ENCODE results near the gene PRAME. TPM values are rescaled to one million over a fixed set of nuclear protein-coding genes. Genes with fewer than 3 reads are reported as not detected.

Gene PRAME
- total and polyA plus RNA-seq, 10 of the 15 experiments (the other 5 are each of a cell fraction or from before 2014, with no cell fraction given), result 0.40 to 2.5 (median 0.65) TPM

- Histone ChIP-seq H3K27me3 (replicated peaks in 1 of 2; ENCODE audit: control insufficient read depth in 2 of 2, insufficient read depth in 2 of 2, low read length in 1 of 2) (no peaks in the 10 kb centered on the region), H3K4me2 (ENCODE audit: control insufficient read depth, insufficient read depth) (no peak overlapping the region), H3K79me2 (ENCODE audit: control insufficient read depth, insufficient read depth, low read length) (no peaks in the 10 kb centered on the region), H3K4me3 (no peak overlapping the region), H3K27ac (ENCODE audit: control insufficient read depth, insufficient read depth) (no peak overlapping the region), H3K36me3 (ENCODE audit: control insufficient read depth in 2 of 2, insufficient read depth in 2 of 2, low read length in 1 of 2) (no peaks in the 10 kb centered on the region), H2AFZ (ENCODE audit: control insufficient read depth, low read depth, low read length) (no peak overlapping the region), H3K9me3 (replicated peaks; ENCODE audit: control insufficient read depth, insufficient read depth, low read length) (no peaks in the 10 kb centered on the region), H3K4me1 (ENCODE audit: control insufficient read depth, insufficient read depth, low read length) (no peaks in the 10 kb centered on the region), H4K20me1 (ENCODE audit: control insufficient read depth, insufficient read depth) (no peaks in the 10 kb centered on the region), H3K9ac (ENCODE audit: control insufficient read depth, insufficient read depth, low read length) (no peak overlapping the region)
- no peak for FAIRE-seq
- in situ Hi-C loops (cut with MboI) (no loop called here), intact Hi-C loops (cut with micrococcal nuclease; ENCODE audit: unreplicated experiment) (no loop called here)
- ATAC-seq, result no peak
- TF ChIP-seq HDAC2 (IDR thresholded peaks at IDR 0.05), result no peak
- TF ChIP-seq FOXM1 (IDR thresholded peaks at IDR 0.05; ENCODE audit: low read depth, low read length), result no peak
- TF ChIP-seq STAT1 (conservative IDR thresholded peaks at IDR 0.05), result no peak
- TF ChIP-seq SMARCA5 (IDR thresholded peaks at IDR 0.05), result no peak
- no peak for TF ChIP-seq SP1 (IDR thresholded peaks at IDR 0.05; ENCODE audit: low read depth, low read length)
- TF ChIP-seq SRF (IDR thresholded peaks at IDR 0.05; ENCODE audit: low read depth in 2 of 2, low read length in 2 of 2), result no peak
- TF ChIP-seq ZZZ3 (IDR thresholded peaks at IDR 0.05; ENCODE audit: control insufficient read depth, insufficient read length, low read depth), result no peak
- RAD21 ChIA-PET (ENCODE audit: unreplicated experiment), result interaction anchor here (1.2 kb wide), 1 partner anchor 18 kb away, joined by 3 read pairs; no protein-coding TSS in a partner anchor
- 18% methylated on average over 12 of the region's 12 CpGs for WGBS (ENCODE audit: insufficient coverage, insufficient replicate concordance, low lambda C conversion rate, missing lambda C conversion rate)
- POLR2A ChIA-PET, result interaction anchor here (0.6 to 1.2 kb wide), 2 partner anchors 12 to 407 kb away, joined by 3 to 4 read pairs; partner anchors contain the start of gene ZNF280B
- BruUV-seq (replicated peaks), result no TSS peak
- SMC1A ChIA-PET (ENCODE audit: uncharacterized antibody, unreplicated experiment), result no interaction called here
- no peak for DNase-seq (ENCODE audit: low read depth, low spot score)
- CTCF ChIA-PET, result interaction anchor here (0.9 to 1.4 kb wide), 4 partner anchors 12 to 56 kb away, joined by 3 to 4 read pairs (median 4); partner anchors contain the start of gene ZNF280B
Observed at GRCh38 chr22:22520667-22521602, 38.1 kb downstream of the PRAME start.

Data from GM12878 (cell line).